Left colon (tissue), 2 donors: Measurements from ENCODE around the gene SLC39A13. TPM values are rescaled to one million over a fixed set of nuclear protein-coding genes. Genes with fewer than 3 reads are reported as not detected.

ENCODE experiments used
- ATAC-seq: fragments of 200-7000 bp; cut with Tn5 transposase; one replicate; pipeline ENCODE4 v1.9.1; 2020; ENCODE audit warnings: mild to moderate bottlenecking, moderate library complexity
- DNase-seq, 2 donors: peaks; one replicate each; pipeline ENCODE4 v3.0.0-alpha.2; 2020
- intact Hi-C, 2 donors: fragments of 100-400 bp; cut with DNase I in 1 of 2; cut with micrococcal nuclease in 1 of 2; formaldehyde crosslinking; loops; one replicate each; pipeline versions ENCODE4 v1.11.2 to v1.14.0; 2022; cut with DNase I, micrococcal nuclease
- total RNA-seq, 2 donors: library from RNA; stranded (reverse); fragmentation: NEBNext Ultra II Directional; extraction: Animal tissue kit (Norgen Biotek cat#: 25700); gene quantifications; one replicate each; pipeline ENCODE4 v1.2.1, GENCODE V29; 2021
- donor health status: DM: no; HTN: no; CAD: no.
- donor health status: DM: yes; HTN: yes; CAD: no.

The SLC39A13 gene
- total RNA-seq, 2 donors from 2014 or later = 17.9 to 20.2 TPM

GRCh38 chr11:47415091-47415854 is 6.9 kb downstream of the SLC39A13 start:
- no peak for DNase-seq
- ATAC-seq = no peak
- intact Hi-C loops = no loop called here

GRCh38 chr11:47415949-47416472 is 7.6 kb downstream of the SLC39A13 start:
- intact Hi-C loops = no loop called here
- ATAC-seq = peak; percentile 59
- DNase-seq = peak; percentile 67 to 68

GRCh38 chr11:47417712-47418111 is 9.3 kb downstream of the SLC39A13 start:
- ATAC-seq = no peak
- intact Hi-C loops = no loop called here
- DNase-seq = no peak

- intact Hi-C loops = no loop called here
- no peak for DNase-seq
- ATAC-seq = no peak
Observed at GRCh38 chr11:47418454-47419259, 10.3 kb downstream of the SLC39A13 start.

- ATAC-seq = no peak
- DNase-seq = no peak
- intact Hi-C loops = no loop called here
Observed at GRCh38 chr11:47425611-47426010, 17.2 kb downstream of the SLC39A13 start.

- intact Hi-C loops = no loop called here
- ATAC-seq (peak; percentile 96), DNase-seq (peak; percentile 98 to 100)
Observed at GRCh38 chr11:47426062-47426956, 17.9 kb downstream of the SLC39A13 start, which contains the start of gene PSMC3. Gene PSMC3, minus strand, starts transcription at chr11:47426439. Its CDS starts 160 bp downstream, at chr11:47426279.

- intact Hi-C loops = no loop called here
- no peak for DNase-seq
- ATAC-seq = no peak
Observed at GRCh38 chr11:47430524-47430923, 22.1 kb downstream of the SLC39A13 start.

- intact Hi-C loops = no loop called here
- DNase-seq (no peak), ATAC-seq (no peak)
Observed at GRCh38 chr11:47431356-47432083, 23.1 kb downstream of the SLC39A13 start.

- intact Hi-C loops = no loop called here
- ATAC-seq (peak; percentile 24), DNase-seq (no peak)
Observed at GRCh38 chr11:47433157-47433556, 24.8 kb downstream of the SLC39A13 start.

GRCh38 chr11:47434011-47434786 is 25.8 kb downstream of the SLC39A13 start:
- no peak for ATAC-seq
- no peak for DNase-seq
- intact Hi-C loops = no loop called here

GRCh38 chr11:47435687-47436086 is 27.3 kb downstream of the SLC39A13 start:
- DNase-seq (no peak), ATAC-seq (no peak)
- intact Hi-C loops = no loop called here

GRCh38 chr11:47436726-47437125 is 28.3 kb downstream of the SLC39A13 start:
- no peak for ATAC-seq

GRCh38 chr11:47437218-47437745 is 28.9 kb downstream of the SLC39A13 start:
- intact Hi-C loops = no loop called here
- DNase-seq (no peak), ATAC-seq (no peak)

More at GRCh38 chr11:47436726-47437125, 28.3 kb downstream of the SLC39A13 start:
- intact Hi-C loops = no loop called here
- DNase-seq = no peak

- intact Hi-C loops = no loop called here
- peak; percentile 84 for ATAC-seq
- DNase-seq = peak in 1 of 2 donors; percentile 40
Observed at GRCh38 chr11:47437746-47438418, 29.5 kb downstream of the SLC39A13 start.

GRCh38 chr11:47438721-47439120 is 30.3 kb downstream of the SLC39A13 start:
- intact Hi-C loops = no loop called here
- ATAC-seq (no peak), DNase-seq (no peak)

GRCh38 chr11:47440054-47440476 is 31.7 kb downstream of the SLC39A13 start:
- no peak for ATAC-seq

More at GRCh38 chr11:47440054-47440476, 31.7 kb downstream of the SLC39A13 start:
- intact Hi-C loops = loop anchor here in 1 of 2 donors (10.0 kb wide), 1 partner anchor 65 kb away; the partner anchor contains the start of gene SPI1
- no peak for DNase-seq
